Upper lobe of left lung (tissue), 4 donors: ENCODE data around the gene LRRC42.

Experiments used
- POLR2A ChIP-seq, 4 donors: fragments of 450-650 bp; IDR thresholded peaks; one replicate each; pipeline ENCODE4 v1.5.1; 2016 to 2017; ENCODE audit warnings: antibody characterized with exemption in 4 of 4, mild to moderate bottlenecking in 2 of 4
- POLR2AphosphoS5 ChIP-seq, 2 donors: sonication (generic); formaldehyde crosslinking; IDR thresholded peaks; one replicate each; pipeline ENCODE4 v1.5.1; 2017; ENCODE audit warnings: antibody characterized with exemption in 2 of 2

GRCh38 chr1:53930932-53931331 is 15.2 kb upstream of the LRRC42 start:
- TF ChIP-seq POLR2A (IDR thresholded peaks at IDR 0.05) (no peak), POLR2AphosphoS5 (IDR thresholded peaks at IDR 0.05) (no peak)
